OCI-LY1 (cell line): ENCODE results near the gene BRD8.

Source experiments
- H2AFZ ChIP-seq: fragments of 200-600 bp; sonication (generic), shearing (Covaris generic); 2 replicates; pipeline ENCODE4 v1.6.0; 2014; ENCODE audit warnings: antibody characterized with exemption, mild to moderate bottlenecking, low read length
- H3F3A ChIP-seq: fragments of 200-600 bp; sonication (generic), shearing (Covaris generic); 2 replicates; pipeline ENCODE4 v1.6.0; 2014; ENCODE audit warnings: mild to moderate bottlenecking, antibody characterized with exemption, low read length, moderate library complexity; ENCODE audit not compliant: insufficient read depth
- H3K27ac ChIP-seq: fragments of 200-600 bp; sonication (generic); 2 replicates; pipeline ENCODE4 v1.5.1; 2014; ENCODE audit warnings: low read length, mixed run types, mild to moderate bottlenecking, low read depth; ENCODE audit not compliant: poor library complexity, severe bottlenecking
- H3K27me3 ChIP-seq: fragments of 200-600 bp; sonication (generic); 2 replicates; pipeline ENCODE4 v1.6.0; 2014; ENCODE audit warnings: antibody characterized with exemption, mild to moderate bottlenecking, low read length, moderate library complexity; ENCODE audit not compliant: insufficient read depth
- H3K36me3 ChIP-seq: fragments of 200-600 bp; sonication (generic); 2 replicates; pipeline ENCODE4 v1.6.1; 2014; ENCODE audit warnings: mild to moderate bottlenecking, antibody characterized with exemption, low read length, moderate library complexity, mixed read lengths; ENCODE audit not compliant: insufficient read depth
- H3K4me1 ChIP-seq: fragments of 200-600 bp; sonication (generic); 2 replicates; pipeline ENCODE4 v1.5.1; 2014; ENCODE audit warnings: mild to moderate bottlenecking, low read length, moderate library complexity; ENCODE audit not compliant: insufficient read depth, severe bottlenecking
- H3K4me2 ChIP-seq: fragments of 200-600 bp; sonication (generic), shearing (Covaris generic); 2 replicates; pipeline ENCODE4 v1.6.1; 2014; ENCODE audit warnings: low read length
- H3K4me3 ChIP-seq: fragments of 200-600 bp; sonication (generic); 2 replicates; pipeline ENCODE4 v1.5.1; 2014; ENCODE audit warnings: low read length, low read depth, mild to moderate bottlenecking, mixed read lengths; ENCODE audit not compliant: poor library complexity, severe bottlenecking
- H3K79me2 ChIP-seq: fragments of 200-600 bp; shearing (Covaris generic); 2 replicates; pipeline ENCODE4 v1.6.1; 2016; ENCODE audit warnings: mixed run types, low read length, mixed read lengths; ENCODE audit not compliant: insufficient read depth
- H3K9ac ChIP-seq: fragments of 200-600 bp; sonication (generic), shearing (Covaris generic); 2 replicates; pipeline ENCODE4 v1.6.1; 2014; ENCODE audit warnings: mild to moderate bottlenecking, low read length, mixed read lengths
- H3K9me2 ChIP-seq: fragments of 200-600 bp; sonication (generic), shearing (Covaris generic); 2 replicates; pipeline ENCODE4 v1.6.1; 2014; ENCODE audit warnings: low read depth, mild to moderate bottlenecking, low read length, mixed read lengths
- H3K9me3 ChIP-seq: fragments of 200-600 bp; shearing (Covaris generic); 2 replicates; pipeline ENCODE4 v1.6.1; 2014; ENCODE audit warnings: low read length, mixed read lengths
- H4K20me1 ChIP-seq: fragments of 200-600 bp; sonication (generic), shearing (Covaris generic); 2 replicates; pipeline ENCODE4 v1.6.0; 2016; ENCODE audit warnings: mild to moderate bottlenecking, low read length; ENCODE audit not compliant: insufficient read depth
- CTCF ChIP-seq: fragments of 200-600 bp; sonication (generic), shearing (Covaris generic); IDR thresholded peaks from 2 replicates; pipeline ENCODE4 v1.5.1; 2017; ENCODE audit warnings: mild to moderate bottlenecking, antibody characterized with exemption, low read length, moderate library complexity, mixed read lengths
- EZH2 ChIP-seq: fragments of 200-600 bp; sonication (generic), shearing (Covaris generic); IDR thresholded peaks from 2 replicates; pipeline ENCODE4 v1.8.0; 2017; ENCODE audit warnings: borderline replicate concordance, mixed run types, mild to moderate bottlenecking, antibody characterized with exemption, low read length, moderate library complexity, mixed read lengths

Gene BRD8

GRCh38 chr5:138188626-138189025 lies 10.2 kb upstream of the BRD8 start:
- Histone ChIP-seq H3K36me3 (peaks cover 97% of the 10 kb centered on the region), H2AFZ (no peak overlapping the region), H3K4me3 (no peak overlapping the region), H3K9me2 (no peaks in the 10 kb centered on the region), H3K4me2 (no peak overlapping the region), H4K20me1 (no peaks in the 10 kb centered on the region), H3K27me3 (no peaks in the 10 kb centered on the region), H3K4me1 (no peaks in the 10 kb centered on the region), H3K9me3 (no peaks in the 10 kb centered on the region), H3K9ac (no peak overlapping the region), H3K79me2 (no peaks in the 10 kb centered on the region), H3K27ac (no peak overlapping the region), H3F3A (no peaks in the 10 kb centered on the region)
- TF ChIP-seq CTCF (no peak), EZH2 (no peak)

DNA sequence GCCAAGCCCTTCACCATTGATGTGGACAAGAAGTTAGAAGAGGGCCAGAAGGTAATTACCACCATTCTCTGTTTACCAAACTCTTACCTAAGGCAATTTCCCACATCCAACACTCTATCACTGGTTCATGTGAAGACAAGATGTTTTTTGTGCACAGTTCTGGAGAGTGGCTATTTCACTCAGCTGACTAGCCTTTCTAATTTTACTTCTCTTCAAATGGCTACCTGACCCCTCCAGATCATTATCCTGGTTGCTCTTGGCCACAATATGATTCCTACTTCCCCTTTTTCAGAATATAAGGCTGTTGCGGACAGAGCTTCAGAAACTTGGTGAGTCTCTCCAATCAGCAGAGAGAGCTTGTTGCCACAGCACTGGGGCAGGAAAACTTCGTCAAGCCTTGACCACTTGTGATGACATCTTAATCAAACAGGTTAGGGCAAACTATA lies 7.6 kb upstream of the BRD8 start:
- no peak overlapping the region for H3K4me2 ChIP-seq
- no peaks in the 10 kb centered on the region for H3K9me3 ChIP-seq
- no peaks in the 10 kb centered on the region for H3K4me1 ChIP-seq
- no peaks in the 10 kb centered on the region for H3F3A ChIP-seq
- H3K27ac ChIP-seq = no peak overlapping the region
- no peak overlapping the region for H3K9ac ChIP-seq
- H2AFZ ChIP-seq = no peak overlapping the region
- TF ChIP-seq CTCF = no peak
- no peak for TF ChIP-seq EZH2
- H3K4me3 ChIP-seq = no peak overlapping the region
- no peaks in the 10 kb centered on the region; the same call in 1 of the 2 replicates for H3K79me2 ChIP-seq
- H3K27me3 ChIP-seq = no peaks in the 10 kb centered on the region
- peaks cover 98% of the 10 kb centered on the region for H3K36me3 ChIP-seq
- H4K20me1 ChIP-seq = no peaks in the 10 kb centered on the region
- H3K9me2 ChIP-seq = no peaks in the 10 kb centered on the region

GRCh38 chr5:138182808-138183207 lies 4.4 kb upstream of the BRD8 start:
- Histone ChIP-seq H3K9me2 (no peaks in the 10 kb centered on the region), H2AFZ (no peak overlapping the region), H3F3A (no peaks in the 10 kb centered on the region), H3K27ac (no peak overlapping the region), H3K4me3 (no peak overlapping the region), H3K9me3 (no peaks in the 10 kb centered on the region), H4K20me1 (no peaks in the 10 kb centered on the region), H3K4me1 (peaks cover 14% of the 10 kb centered on the region), H3K4me2 (no peak overlapping the region), H3K79me2 (peaks cover 13% of the 10 kb centered on the region), H3K27me3 (no peaks in the 10 kb centered on the region), H3K9ac (no peak overlapping the region), H3K36me3 (peaks cover 71% of the 10 kb centered on the region)
- TF ChIP-seq EZH2 (no peak), CTCF (no peak)
